AG04450 (cell line): ENCODE data around the gene RXRB. TPM values are rescaled to one million over a fixed set of nuclear protein-coding genes. Genes with fewer than 3 reads are reported as not detected.
A peak's percentile ranks its signal among the peaks of the same experiment; 100 is the strongest.

Source experiments
- CTCF ChIA-PET: fragments of 300-600, 350-600 bp; formaldehyde crosslinking; extraction: SDS; loops from one replicate; lab custom pipeline; 2022; ENCODE audit warnings: antibody characterized with exemption, inconsistent platforms; lab: Charles Lee
- POLR2A ChIA-PET: fragments of 350-600 bp; formaldehyde crosslinking; extraction: SDS; loops from one replicate; lab custom pipeline; 2021; ENCODE audit warnings: antibody characterized with exemption, inconsistent platforms; lab: Yijun Ruan, JAX
- DNase-seq: peaks from one replicate; pipeline ENCODE4 v3.0.0-alpha.2; 2011; ENCODE audit warnings: low read depth, low spot score
- H3K27ac ChIP-seq: one replicate; pipeline ENCODE4 v1.5.1; 2012; ENCODE audit warnings: low read depth, low read length, control low read depth
- H3K27me3 ChIP-seq: one replicate; pipeline ENCODE4 v1.6.0; 2012; ENCODE audit warnings: low read length; ENCODE audit not compliant: control insufficient read depth, insufficient read depth
- H3K4me3 ChIP-seq: 2 replicates; pipeline ENCODE4 v1.5.1; 2011; ENCODE audit warnings: mild to moderate bottlenecking, low read depth, low read length, control low read depth
- H3K9me3 ChIP-seq: 2 replicates; pipeline ENCODE4 v1.5.1; 2012; ENCODE audit warnings: low read length; ENCODE audit not compliant: control insufficient read depth, insufficient read depth
- CTCF ChIP-seq: IDR thresholded peaks from 2 replicates; pipeline ENCODE4 v1.5.1; 2011; ENCODE audit warnings: low read depth, low read length, control low read depth, inconsistent platforms
- polyA plus RNA-seq: library from polyadenylated mRNA; depleted of rRNA; stranded (reverse); fragments of >200 nt; gene quantifications from 2 replicates; pipeline ENCODE4 v1.2.3, GENCODE V29; 2011

RXRB gene
- polyA plus RNA-seq, 1 experiment: 38.5 TPM

DNA sequence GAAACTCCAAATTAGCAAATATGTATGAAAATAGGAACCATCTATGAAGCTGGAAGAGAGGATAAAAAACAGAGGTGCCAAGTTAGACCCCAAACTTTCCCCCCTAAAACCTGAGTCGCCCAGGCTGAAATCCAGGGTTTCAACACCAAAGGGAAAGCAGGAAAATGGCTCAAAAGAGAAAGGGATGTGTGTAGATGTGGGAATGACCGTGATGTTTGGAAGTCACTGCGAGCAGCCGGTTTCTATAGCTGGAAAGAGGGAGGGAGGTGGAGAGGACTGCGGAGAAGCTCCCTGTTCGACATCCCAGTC lies 12.3 kb upstream of the RXRB start:
- no peak for TF ChIP-seq CTCF
- no peak for DNase-seq
- H3K27ac ChIP-seq: no peak overlapping the region
- ChIA-PET CTCF (interaction anchor here (0.7 to 1.1 kb wide), 2 partner anchors 36 to 1018 kb away, joined by 3 read pairs; no protein-coding TSS in a partner anchor), POLR2A (interaction anchor here (0.8 to 1.0 kb wide), 3 partner anchors 8 to 241 kb away, joined by 3 to 4 read pairs (median 3); partner anchors contain the start of gene HSD17B8)
- H3K27me3 ChIP-seq: peaks cover 8% of the 10 kb centered on the region
- peak overlapping the region; percentile 64 for H3K4me3 ChIP-seq
- H3K9me3 ChIP-seq: no peaks in the 10 kb centered on the region; the same call in 1 of the 2 replicates

GRCh38 chr6:33211666-33212422 lies 11.4 kb upstream of the RXRB start:
- no peak overlapping the region for H3K27ac ChIP-seq
- no peak overlapping the region for H3K4me3 ChIP-seq
- no peaks in the 10 kb centered on the region; the same call in 1 of the 2 replicates for H3K9me3 ChIP-seq
- no peak for TF ChIP-seq CTCF
- no peak for DNase-seq
- CTCF ChIA-PET: no interaction called here
- H3K27me3 ChIP-seq: peaks cover 6% of the 10 kb centered on the region
- POLR2A ChIA-PET: no interaction called here

GRCh38 chr6:33211136-33211535 lies 10.7 kb upstream of the RXRB start:
- TF ChIP-seq CTCF: no peak
- ChIA-PET POLR2A (no interaction called here), CTCF (no interaction called here)
- no peaks in the 10 kb centered on the region; the same call in 1 of the 2 replicates for H3K9me3 ChIP-seq
- no peak for DNase-seq
- H3K27ac ChIP-seq: no peak overlapping the region
- peaks cover 5% of the 10 kb centered on the region for H3K27me3 ChIP-seq
- H3K4me3 ChIP-seq: no peak overlapping the region

DNA sequence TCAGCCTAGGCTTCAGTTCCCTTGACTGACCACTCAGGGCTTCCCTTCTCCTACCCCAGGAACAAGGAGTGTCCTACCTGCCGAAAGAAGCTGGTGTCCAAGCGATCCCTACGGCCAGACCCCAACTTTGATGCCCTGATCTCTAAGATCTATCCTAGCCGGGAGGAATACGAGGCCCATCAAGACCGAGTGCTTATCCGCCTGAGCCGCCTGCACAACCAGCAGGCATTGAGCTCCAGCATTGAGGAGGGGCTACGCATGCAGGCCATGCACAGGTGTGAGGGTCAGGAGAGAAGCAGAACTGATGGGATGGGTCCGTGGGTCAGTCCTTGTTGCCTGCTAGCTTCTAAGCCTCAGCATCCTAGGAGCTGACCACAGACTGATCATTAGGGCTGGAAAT lies 9.4 kb upstream of the RXRB start:
- DNase-seq: no peak
- CTCF ChIA-PET: interaction anchor here (2.6 to 2.8 kb wide), 2 partner anchors 12 to 38 kb away, joined by 17 to 22 read pairs; no protein-coding TSS in a partner anchor
- POLR2A ChIA-PET: no interaction called here
- H3K27ac ChIP-seq: no peak overlapping the region
- no peak for TF ChIP-seq CTCF
- peaks cover 3% of the 10 kb centered on the region for H3K27me3 ChIP-seq
- no peaks in the 10 kb centered on the region; the same call in 1 of the 2 replicates for H3K9me3 ChIP-seq
- H3K4me3 ChIP-seq: no peak overlapping the region
